ENCODE data around the gene NOTCH1. TPM values are rescaled to one million over a fixed set of nuclear protein-coding genes. Genes with fewer than 3 reads are reported as not detected.

NOTCH1 gene
- polyA plus RNA-seq, 1 donor from 2014 or later: 0.15 TPM

GRCh38 chr9:136455043-136456002 lies 90.5 kb downstream of the NOTCH1 start:
- H4K20me1 ChIP-seq (ENCODE audit: insufficient read depth): no peaks in the 10 kb centered on the region

GRCh38 chr9:136454026-136454796 lies 91.6 kb downstream of the NOTCH1 start:
- Histone ChIP-seq H2AFZ (ENCODE audit: low read depth, low read length) (no peak overlapping the region), H3F3A (ENCODE audit: insufficient read depth, low read length, poor library complexity, severe bottlenecking) (no peaks in the 10 kb centered on the region), H3K4me3 (ENCODE audit: low read length) (no peak overlapping the region), H3K36me3 (ENCODE audit: insufficient read depth, low read length) (no peaks in the 10 kb centered on the region), H3K4me2 (ENCODE audit: low read length) (no peak overlapping the region), H3K27ac (ENCODE audit: low read length) (no peak overlapping the region), H3K9me2 (ENCODE audit: insufficient read depth, low read length) (no peaks in the 10 kb centered on the region), H3K9ac (ENCODE audit: low read length) (no peak overlapping the region), H4K20me1 (ENCODE audit: insufficient read depth) (no peaks in the 10 kb centered on the region), H3K79me2 (replicated peaks; ENCODE audit: insufficient read depth, low read length) (no peaks in the 10 kb centered on the region), H3K27me3 (ENCODE audit: insufficient read depth, low read depth, low read length) (no peaks in the 10 kb centered on the region), H3K9me3 (ENCODE audit: low read length) (no peaks in the 10 kb centered on the region)
- no peak for TF ChIP-seq EP300 (conservative IDR thresholded peaks at IDR 0.05; ENCODE audit: poor library complexity, severe bottlenecking)
- no peak for TF ChIP-seq CTCF (IDR thresholded peaks at IDR 0.05; ENCODE audit: poor library complexity, severe bottlenecking)
- no peak for TF ChIP-seq POLR2AphosphoS5 (IDR thresholded peaks at IDR 0.05)
- TF ChIP-seq MXI1 (conservative IDR thresholded peaks at IDR 0.05; ENCODE audit: poor library complexity, severe bottlenecking): no peak
- no peak for TF ChIP-seq EZH2 (IDR thresholded peaks at IDR 0.05; ENCODE audit: borderline replicate concordance, insufficient read depth, low read length, poor library complexity, severe bottlenecking)
- no peak for TF ChIP-seq RAD21 (conservative IDR thresholded peaks at IDR 0.05)
- TF ChIP-seq SMC3 (conservative IDR thresholded peaks at IDR 0.05; ENCODE audit: poor library complexity): no peak

More at GRCh38 chr9:136455043-136456002, 90.5 kb downstream of the NOTCH1 start:
- Histone ChIP-seq H3K4me3 (ENCODE audit: low read length) (no peak overlapping the region), H3K36me3 (ENCODE audit: insufficient read depth, low read length) (no peaks in the 10 kb centered on the region), H3K27me3 (ENCODE audit: insufficient read depth, low read depth, low read length) (no peaks in the 10 kb centered on the region), H3K9ac (ENCODE audit: low read length) (no peak overlapping the region), H2AFZ (ENCODE audit: low read depth, low read length) (no peak overlapping the region), H3K9me3 (ENCODE audit: low read length) (no peaks in the 10 kb centered on the region), H3K4me2 (ENCODE audit: low read length) (no peak overlapping the region), H3F3A (ENCODE audit: insufficient read depth, low read length, poor library complexity, severe bottlenecking) (no peaks in the 10 kb centered on the region), H3K79me2 (replicated peaks; ENCODE audit: insufficient read depth, low read length) (no peaks in the 10 kb centered on the region), H3K27ac (ENCODE audit: low read length) (no peak overlapping the region), H3K9me2 (ENCODE audit: insufficient read depth, low read length) (no peaks in the 10 kb centered on the region)
- TF ChIP-seq SMC3 (conservative IDR thresholded peaks at IDR 0.05; ENCODE audit: poor library complexity) (no peak), MXI1 (conservative IDR thresholded peaks at IDR 0.05; ENCODE audit: poor library complexity, severe bottlenecking) (no peak), CTCF (IDR thresholded peaks at IDR 0.05; ENCODE audit: poor library complexity, severe bottlenecking) (no peak), RAD21 (conservative IDR thresholded peaks at IDR 0.05) (no peak), TAF1 (IDR thresholded peaks at IDR 0.05; ENCODE audit: low read depth) (no peak), EZH2 (IDR thresholded peaks at IDR 0.05; ENCODE audit: borderline replicate concordance, insufficient read depth, low read length, poor library complexity, severe bottlenecking) (no peak), POLR2AphosphoS5 (IDR thresholded peaks at IDR 0.05) (no peak), EP300 (conservative IDR thresholded peaks at IDR 0.05; ENCODE audit: poor library complexity, severe bottlenecking) (no peak)
- TF ChIP-seq, protein P1, sequence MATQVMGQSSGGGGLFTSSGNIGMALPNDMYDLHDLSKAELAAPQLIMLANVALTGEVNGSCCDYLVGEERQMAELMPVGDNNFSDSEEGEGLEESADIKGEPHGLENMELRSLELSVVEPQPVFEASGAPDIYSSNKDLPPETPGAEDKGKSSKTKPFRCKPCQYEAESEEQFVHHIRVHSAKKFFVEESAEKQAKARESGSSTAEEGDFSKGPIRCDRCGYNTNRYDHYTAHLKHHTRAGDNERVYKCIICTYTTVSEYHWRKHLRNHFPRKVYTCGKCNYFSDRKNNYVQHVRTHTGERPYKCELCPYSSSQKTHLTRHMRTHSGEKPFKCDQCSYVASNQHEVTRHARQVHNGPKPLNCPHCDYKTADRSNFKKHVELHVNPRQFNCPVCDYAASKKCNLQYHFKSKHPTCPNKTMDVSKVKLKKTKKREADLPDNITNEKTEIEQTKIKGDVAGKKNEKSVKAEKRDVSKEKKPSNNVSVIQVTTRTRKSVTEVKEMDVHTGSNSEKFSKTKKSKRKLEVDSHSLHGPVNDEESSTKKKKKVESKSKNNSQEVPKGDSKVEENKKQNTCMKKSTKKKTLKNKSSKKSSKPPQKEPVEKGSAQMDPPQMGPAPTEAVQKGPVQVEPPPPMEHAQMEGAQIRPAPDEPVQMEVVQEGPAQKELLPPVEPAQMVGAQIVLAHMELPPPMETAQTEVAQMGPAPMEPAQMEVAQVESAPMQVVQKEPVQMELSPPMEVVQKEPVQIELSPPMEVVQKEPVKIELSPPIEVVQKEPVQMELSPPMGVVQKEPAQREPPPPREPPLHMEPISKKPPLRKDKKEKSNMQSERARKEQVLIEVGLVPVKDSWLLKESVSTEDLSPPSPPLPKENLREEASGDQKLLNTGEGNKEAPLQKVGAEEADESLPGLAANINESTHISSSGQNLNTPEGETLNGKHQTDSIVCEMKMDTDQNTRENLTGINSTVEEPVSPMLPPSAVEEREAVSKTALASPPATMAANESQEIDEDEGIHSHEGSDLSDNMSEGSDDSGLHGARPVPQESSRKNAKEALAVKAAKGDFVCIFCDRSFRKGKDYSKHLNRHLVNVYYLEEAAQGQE (IDR thresholded peaks at IDR 0.05; ENCODE audit: borderline replicate concordance): no peak
